Anterior cingulate cortex (tissue), 58 donors: ENCODE measurements around the gene HGFAC.
A peak's percentile ranks its signal among the peaks of the same experiment; 100 is the strongest.

Source experiments
- DNase-seq, 58 donors: peaks; one replicate each; lab custom pipeline; 2025; lab: John Stamatoyannopoulos, UW

Gene HGFAC

DNA sequence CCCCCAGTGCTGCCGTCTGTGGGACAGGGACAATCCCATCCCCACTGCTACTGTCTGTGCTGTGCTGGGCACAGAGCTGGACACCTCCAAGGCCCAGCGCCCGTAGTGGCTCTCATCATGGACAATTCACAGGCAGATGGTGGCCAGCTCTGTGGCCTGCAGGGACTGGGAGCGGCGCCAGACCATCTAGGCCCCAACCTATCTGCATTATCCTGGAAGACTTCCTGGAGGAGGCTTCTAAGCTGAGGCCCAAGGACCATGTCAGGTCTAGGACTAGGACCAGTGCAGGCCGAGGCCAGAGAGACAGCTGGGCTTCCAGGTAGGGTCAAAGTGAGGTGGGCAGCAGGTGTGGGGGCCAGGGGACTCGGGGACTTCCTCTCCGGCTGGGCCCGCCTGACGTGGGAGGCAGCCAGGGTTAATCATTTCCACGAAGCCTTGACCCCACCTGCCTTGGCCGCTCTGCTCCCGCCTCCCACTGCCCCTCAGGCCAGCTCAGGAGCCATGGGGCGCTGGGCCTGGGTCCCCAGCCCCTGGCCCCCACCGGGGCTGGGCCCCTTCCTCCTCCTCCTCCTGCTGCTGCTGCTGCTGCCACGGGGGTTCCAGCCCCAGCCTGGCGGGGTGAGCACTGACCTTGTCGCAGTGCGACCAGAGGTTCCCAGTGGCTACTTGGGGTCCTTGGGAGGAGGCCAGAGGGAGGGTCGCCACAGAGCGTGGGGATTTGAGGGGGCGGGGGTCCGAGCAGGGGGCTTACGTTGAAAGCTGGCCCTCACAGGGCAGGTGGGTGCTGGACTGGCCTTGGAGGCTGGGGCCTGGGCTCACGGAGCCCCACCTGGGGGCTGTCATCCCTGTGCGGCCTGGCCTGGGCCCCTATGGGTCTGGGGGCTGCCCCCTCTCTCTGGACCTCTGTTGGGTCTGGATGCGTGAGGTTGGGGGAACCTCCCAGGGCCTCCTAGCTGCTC lies at the start of gene HGFAC:
HGFAC (plus strand) TSS at position 468 of the 959 bp plus-strand sequence; CDS start at position 502, 34 bp downstream.
- DNase-seq = no peak

DNA sequence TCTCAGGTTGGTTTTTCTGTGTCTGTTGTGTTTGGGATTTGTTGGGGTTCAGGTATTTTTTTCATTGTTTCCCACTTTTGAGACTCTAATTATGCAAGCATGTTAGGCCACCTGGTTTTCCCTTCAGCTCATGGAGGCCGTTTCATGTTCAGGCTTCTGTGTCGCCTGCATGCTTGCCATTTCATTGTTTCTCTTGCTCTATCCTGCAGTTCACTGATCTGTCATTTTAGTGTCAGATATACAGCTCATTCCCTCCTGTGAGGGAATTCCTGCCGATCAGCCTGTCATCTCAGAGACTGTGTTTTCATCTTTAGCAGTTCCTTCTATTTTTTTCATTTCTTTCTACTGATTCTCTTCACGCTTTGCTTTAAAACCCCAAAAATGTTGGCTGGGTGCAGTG lies 49.4 kb upstream of the HGFAC start:
- DNase-seq = no peak

DNA sequence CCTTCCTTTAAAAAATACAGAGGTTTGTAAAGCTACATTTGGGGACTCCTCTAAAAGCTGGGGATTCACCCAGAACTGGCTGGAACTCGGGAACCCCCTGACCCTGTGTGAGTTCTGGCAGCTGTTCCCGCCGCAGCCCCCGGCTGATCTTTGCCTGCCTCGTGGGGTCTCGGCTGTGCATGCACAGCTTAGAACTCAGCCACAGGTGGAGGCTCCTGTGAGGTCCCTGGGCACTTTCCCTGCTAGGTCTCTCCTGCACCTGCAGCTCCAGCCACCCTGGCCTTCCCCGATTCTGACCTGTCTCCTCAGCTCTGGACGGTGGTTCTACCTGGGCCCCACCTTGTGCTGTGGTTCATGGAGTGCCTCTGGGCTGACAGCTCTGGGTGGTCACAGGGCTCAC lies 48.6 kb upstream of the HGFAC start:
- no peak for DNase-seq

GRCh38 chr4:3396600-3396999 lies 45.2 kb upstream of the HGFAC start:
- no peak for DNase-seq

DNA sequence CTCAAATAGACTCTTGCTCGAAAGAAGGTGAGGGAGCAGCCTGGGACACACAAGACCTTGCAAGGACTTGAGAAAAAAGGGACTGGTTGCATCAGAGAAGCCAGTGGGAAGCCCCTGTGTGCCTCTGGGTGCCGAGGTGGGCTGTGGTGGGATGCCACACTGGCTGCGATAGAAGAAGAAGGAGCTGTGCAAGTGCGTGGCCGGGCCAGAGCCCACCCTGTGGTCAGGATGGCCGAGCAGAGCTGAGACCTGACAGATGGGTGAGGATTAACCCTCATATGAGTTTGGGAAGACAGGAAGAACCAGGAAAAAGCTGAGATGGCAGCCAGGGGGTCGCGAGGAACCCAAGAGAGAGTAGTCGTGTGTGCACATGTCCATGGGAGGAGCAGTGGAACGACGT lies 44.6 kb upstream of the HGFAC start:
- DNase-seq = no peak

DNA sequence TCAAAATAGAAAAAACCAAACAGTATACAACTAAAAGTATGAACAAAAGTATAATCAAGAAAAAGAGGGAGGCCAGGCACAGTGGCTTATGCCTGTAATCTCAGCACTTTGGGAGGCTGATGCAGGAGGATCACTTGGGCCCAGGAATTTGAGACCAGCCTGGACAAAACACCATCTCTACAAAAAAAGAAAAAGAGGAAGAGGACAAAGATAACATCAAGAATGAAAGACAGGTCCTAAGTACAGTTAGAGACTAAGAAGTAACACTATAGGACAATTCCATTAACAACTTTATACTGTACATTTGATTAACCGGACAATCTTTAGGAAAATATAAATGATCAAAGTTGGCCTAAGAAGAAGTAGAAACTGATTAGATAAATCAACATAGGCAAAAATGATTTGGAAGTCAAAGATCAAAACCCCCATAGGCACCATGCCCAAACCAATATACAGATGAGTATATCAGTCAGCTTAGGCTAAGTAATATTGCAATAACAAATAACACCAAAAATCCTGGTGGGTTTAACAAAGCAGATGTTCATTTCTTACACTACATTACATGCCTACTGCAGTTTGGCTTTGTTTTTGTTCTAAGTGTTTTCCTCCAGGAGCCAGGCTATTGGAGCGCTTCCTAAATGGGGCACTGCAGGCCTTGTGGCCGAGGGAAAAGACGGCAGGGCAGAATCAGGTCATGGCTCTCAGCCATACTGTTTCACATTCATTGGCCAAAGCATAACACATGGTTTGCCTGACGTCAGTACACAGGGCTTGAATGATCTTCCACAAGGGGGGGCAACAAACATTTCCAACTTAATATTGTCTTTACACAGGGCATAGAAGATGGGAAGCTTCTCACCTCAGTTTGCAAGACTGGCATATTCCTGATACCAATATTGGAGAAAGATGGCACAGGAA lies 42.2 kb upstream of the HGFAC start:
- DNase-seq = peak in 10 of 58 donors; percentile 30 to 76 (median 50)

GRCh38 chr4:3401436-3402171 lies 40.2 kb upstream of the HGFAC start:
- DNase-seq = no peak

GRCh38 chr4:3402491-3403347 lies 39.0 kb upstream of the HGFAC start:
- no peak for DNase-seq

- no peak for DNase-seq
Measured at GRCh38 chr4:3403348-3403906, 38.3 kb upstream of the HGFAC start.

DNA sequence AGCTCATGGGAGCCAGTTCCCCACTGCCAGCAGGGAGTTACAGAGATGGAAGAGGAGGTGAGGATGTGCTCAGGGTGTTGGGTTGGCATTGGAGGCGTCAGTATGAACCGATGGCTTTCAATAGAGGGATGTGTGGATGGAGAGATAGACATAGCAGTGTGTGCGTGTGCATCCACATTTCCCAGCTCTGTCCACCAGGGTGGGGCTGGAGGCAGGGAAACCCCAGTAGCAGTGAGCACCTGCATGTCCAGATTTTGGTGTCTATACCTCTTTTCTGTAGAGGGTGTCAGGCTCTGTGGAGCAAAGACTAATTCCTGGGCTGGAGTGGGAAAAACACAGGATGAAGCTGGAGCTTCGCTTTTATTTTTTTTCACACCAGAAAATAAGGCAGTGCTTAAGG lies 37.2 kb upstream of the HGFAC start:
- DNase-seq = no peak

DNA sequence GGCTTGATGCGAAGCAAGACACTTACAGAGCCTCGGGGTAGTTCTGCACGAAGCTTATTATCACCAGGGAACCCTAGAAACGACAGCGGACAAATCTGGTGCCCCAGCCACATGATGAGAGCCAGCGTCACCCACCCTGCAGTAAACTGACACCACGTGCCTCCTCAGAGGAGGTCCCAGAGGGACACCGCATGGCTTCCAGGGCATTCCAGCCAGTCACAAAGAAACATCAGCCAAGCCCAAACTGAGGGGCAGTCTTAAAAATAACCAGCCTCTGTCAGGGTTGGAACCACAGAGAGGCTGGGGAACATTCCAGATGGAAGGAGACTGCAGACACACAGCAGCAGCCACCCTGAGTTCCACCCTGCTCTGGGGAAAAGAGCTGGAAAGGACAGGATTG lies 36.6 kb upstream of the HGFAC start:
- DNase-seq = no peak

DNA sequence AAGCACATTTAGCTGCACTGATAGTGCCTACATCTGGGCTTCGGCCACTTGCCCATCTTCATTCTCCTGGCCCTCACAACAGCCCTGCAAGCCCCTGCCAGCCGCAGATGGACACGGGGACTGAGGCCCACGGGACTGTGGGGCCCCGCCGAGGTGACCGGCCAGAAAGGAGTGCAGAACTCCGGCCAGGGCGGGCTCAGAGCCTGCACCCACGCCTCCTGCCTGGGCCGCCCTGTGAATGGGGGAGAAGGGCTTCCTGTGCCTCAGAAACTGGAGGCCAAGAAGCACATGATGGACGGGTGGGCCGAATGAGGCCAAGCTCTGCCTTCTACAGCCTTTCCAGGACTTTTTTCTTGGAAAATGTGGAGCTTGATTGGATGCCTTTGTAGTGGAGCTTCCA lies 35.7 kb upstream of the HGFAC start:
- no peak for DNase-seq

GRCh38 chr4:3406431-3406830 lies 35.3 kb upstream of the HGFAC start:
- no peak for DNase-seq

DNA sequence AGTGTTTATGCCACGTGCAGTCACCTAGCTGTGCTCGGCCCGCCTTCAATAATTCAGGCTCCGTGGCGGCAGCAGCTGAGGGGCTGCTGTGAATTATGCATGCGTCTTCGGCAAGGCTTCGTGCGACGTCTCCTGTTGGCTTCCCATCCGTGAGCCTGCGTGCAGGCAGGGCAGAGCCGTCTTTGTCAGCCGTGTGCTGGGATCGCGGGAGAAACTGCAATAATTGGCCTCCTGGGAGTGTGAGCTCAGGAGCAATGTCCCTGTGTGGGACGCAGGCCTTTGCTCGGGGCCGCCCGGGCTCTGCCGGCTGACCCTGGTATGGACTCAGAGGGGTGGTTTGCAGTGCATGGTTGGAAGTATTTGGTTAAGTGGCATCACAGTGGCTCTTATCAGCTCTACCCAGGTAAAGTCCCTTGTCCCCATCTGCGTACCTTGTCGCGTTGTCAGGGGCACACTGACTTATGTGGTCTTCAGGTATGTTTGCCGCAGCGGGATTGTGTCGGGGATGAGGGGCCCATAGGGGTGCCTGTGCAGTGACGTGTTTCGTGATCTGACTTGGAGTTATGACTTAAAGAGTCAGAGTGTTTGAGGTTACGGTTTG lies 34.5 kb upstream of the HGFAC start:
- DNase-seq = no peak

GRCh38 chr4:3407930-3408792 lies 33.6 kb upstream of the HGFAC start:
- no peak for DNase-seq

- no peak for DNase-seq
Measured at GRCh38 chr4:3408793-3409330, 32.9 kb upstream of the HGFAC start.

DNA sequence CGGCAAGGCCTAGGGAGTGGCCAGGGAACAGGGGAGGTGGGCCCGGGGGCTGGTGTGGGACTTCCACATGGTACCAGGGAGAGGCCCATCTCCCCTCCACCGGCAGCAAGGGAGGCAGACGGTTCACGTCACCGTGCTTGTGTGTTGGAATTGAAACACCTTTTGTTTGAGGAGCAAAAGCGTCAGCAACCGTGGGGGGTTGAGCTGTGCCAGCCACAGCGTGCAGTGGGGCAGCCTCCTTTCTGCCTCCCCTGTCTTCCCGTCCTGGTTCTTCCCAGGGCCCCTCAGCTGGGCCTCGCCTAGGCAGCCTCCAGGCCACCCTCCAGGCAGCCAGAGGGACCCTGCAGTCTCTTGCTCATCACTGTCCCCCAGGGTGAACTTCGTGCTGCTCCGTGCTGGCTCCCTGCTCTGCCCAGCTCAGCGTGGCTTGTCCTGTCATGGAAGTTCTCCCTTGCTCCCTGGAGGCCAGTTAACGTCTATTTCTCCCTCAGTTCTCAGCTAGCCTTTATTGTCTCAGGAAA lies 32.1 kb upstream of the HGFAC start:
- DNase-seq = no peak
